Tibial nerve (tissue), 4 donors: ENCODE results near the gene KCNH2.

Source experiments
- EP300 ChIP-seq, 2 donors: sonication (generic); formaldehyde crosslinking; IDR thresholded peaks; one replicate each; pipeline ENCODE4 v1.6.1; 2017; ENCODE audit warnings: antibody characterized with exemption in 2 of 2, mild to moderate bottlenecking in 1 of 2
- TF ChIP-seq, protein P1 (sequence below), 5 experiments: fragments of 200-600 bp in 3 of 5; fragments of 450-650 bp in 2 of 5; sonication (generic) in 3 of 5; IDR thresholded peaks; one replicate each; pipeline ENCODE4 v1.5.1; 2016 to 2019; ENCODE audit warnings: antibody characterized with exemption in 5 of 5, mild to moderate bottlenecking in 3 of 5, moderate library complexity in 2 of 5

DNA sequence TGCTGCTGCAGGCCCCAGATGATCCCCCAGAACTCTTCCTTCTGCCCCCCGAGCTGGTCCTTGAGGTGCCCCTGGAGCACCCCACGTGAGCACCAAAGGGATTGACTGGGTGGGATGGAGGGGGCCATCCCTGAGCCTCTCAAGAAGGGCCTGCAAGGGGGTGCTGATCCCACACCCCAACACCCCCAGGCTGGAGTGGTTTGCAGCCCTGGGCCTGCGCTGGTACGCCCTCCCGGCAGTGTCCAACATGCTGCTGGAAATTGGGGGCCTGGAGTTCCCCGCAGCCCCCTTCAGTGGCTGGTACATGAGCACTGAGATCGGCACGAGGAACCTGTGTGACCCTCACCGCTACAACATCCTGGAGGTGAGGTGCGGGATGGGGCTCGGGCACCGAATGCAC lies 20.9 kb upstream of the KCNH2 start:
- TF ChIP-seq, protein P1, sequence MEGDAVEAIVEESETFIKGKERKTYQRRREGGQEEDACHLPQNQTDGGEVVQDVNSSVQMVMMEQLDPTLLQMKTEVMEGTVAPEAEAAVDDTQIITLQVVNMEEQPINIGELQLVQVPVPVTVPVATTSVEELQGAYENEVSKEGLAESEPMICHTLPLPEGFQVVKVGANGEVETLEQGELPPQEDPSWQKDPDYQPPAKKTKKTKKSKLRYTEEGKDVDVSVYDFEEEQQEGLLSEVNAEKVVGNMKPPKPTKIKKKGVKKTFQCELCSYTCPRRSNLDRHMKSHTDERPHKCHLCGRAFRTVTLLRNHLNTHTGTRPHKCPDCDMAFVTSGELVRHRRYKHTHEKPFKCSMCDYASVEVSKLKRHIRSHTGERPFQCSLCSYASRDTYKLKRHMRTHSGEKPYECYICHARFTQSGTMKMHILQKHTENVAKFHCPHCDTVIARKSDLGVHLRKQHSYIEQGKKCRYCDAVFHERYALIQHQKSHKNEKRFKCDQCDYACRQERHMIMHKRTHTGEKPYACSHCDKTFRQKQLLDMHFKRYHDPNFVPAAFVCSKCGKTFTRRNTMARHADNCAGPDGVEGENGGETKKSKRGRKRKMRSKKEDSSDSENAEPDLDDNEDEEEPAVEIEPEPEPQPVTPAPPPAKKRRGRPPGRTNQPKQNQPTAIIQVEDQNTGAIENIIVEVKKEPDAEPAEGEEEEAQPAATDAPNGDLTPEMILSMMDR (IDR thresholded peaks at IDR 0.05), result no peak
- TF ChIP-seq EP300 (IDR thresholded peaks at IDR 0.05), result no peak
